Natural killer cell treated with Interleukin-12 subunit alpha and Interleukin-12 subunit beta and Interleukin-15 and Interleukin-18, amount 100 ng/mL, for 72 hours (primary cell): Measurements from ENCODE around the gene GOLGA5. TPM values are rescaled to one million over a fixed set of nuclear protein-coding genes. Genes with fewer than 3 reads are reported as not detected.
"Not testable (repeated sequence)": the region's sequence is repeated elsewhere in the genome, so short reads cannot be mapped to it uniquely, and the experiment has no call there.

Source experiments
- ATAC-seq, 2 donors: fragments of 150-1000 bp; cut with Tn5 transposase in 1 of 2; sonication (Bioruptor Pico), chemical (Tn5 transposase) in 1 of 2; 2 replicates each; pipeline ENCODE4 v1.10.0; 2021
- DNase-seq: peaks from one replicate; pipeline ENCODE4 v3.0.0; 2022; ENCODE audit warnings: low spot score
- H3K27ac Mint-ChIP-seq, 2 donors: 1 replicate in 1 of 2; 2 replicates in 1 of 2; pipeline ENCODE4 v1.8.0; 2022; ENCODE audit warnings: mixed read lengths in 2 of 2, mild to moderate bottlenecking in 1 of 2, moderate library complexity in 1 of 2
- H3K27me3 Mint-ChIP-seq, 2 donors: 1 replicate in 1 of 2; 2 replicates in 1 of 2; pipeline ENCODE4 v1.8.0; 2022; ENCODE audit warnings: mixed read lengths in 2 of 2
- H3K36me3 Mint-ChIP-seq: one replicate; pipeline ENCODE4 v1.8.0; 2022; ENCODE audit warnings: mixed read lengths
- H3K4me1 Mint-ChIP-seq, 2 donors: 1 replicate in 1 of 2; 2 replicates in 1 of 2; pipeline ENCODE4 v1.8.0; 2022; ENCODE audit warnings: low read depth in 2 of 2, mixed read lengths in 2 of 2, mild to moderate bottlenecking in 1 of 2
- H3K4me3 Mint-ChIP-seq: one replicate; pipeline ENCODE4 v1.8.0; 2022; ENCODE audit warnings: mixed read lengths
- H3K9me3 Mint-ChIP-seq: 2 replicates; pipeline ENCODE4 v1.8.0; 2022; ENCODE audit warnings: mixed read lengths
- total RNA-seq, 2 donors: library from RNA; stranded (reverse); gene quantifications; one replicate each; pipeline ENCODE4 v1.2.3, GENCODE V29; 2022

GOLGA5 gene
- total RNA-seq, 2 donors from 2014 or later = 21.0 to 24.2 TPM

DNA sequence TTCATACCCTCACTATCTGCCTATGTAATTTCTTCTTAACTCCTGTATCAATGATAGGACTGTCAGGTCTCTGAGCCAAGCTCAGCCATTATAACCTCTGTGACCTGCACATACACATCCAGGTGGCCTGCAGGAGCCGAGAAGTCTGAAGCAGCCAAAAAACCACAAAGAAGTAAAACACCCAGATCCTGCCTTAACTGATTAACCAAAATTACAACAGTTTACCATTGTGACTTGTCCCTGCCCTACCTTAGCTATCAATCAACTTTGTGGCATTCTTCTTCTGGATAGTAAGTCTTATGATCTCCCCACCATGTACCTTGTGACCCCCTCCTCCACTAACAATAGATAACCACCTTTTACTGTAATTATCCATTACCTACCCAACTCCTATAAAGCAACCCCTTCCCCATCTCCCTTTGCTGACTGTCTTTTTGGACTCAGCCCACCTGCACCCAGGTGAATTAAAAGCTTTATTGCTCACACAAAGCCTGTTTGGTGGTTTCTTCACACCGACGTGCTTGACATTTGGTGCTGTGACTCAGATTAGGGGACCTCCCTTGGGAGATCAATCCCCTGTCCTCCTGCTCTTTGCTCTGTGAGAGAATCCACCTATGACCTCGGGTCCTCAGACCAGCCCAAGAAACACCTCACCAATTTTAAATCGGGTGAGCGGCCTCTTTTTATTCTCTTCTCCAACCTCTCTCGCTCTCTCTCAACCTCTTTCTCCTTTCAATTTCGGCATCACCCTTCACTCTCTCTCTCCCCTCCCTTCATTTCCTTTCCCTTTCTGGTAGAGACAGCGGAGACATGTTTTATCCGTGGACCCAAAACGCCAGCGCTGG, 34.2 kb upstream of the GOLGA5 start:
- H3K4me3 Mint-ChIP-seq = no peak overlapping the region
- DNase-seq = no peak
- H3K9me3 Mint-ChIP-seq = no peaks in the 10 kb centered on the region
- H3K27ac Mint-ChIP-seq = no peak overlapping the region
- peaks cover 48 to 51% of the 10 kb centered on the region in 2 donors for H3K27me3 Mint-ChIP-seq
- ATAC-seq = no peak
- no peaks in the 10 kb centered on the region for H3K36me3 Mint-ChIP-seq
- H3K4me1 Mint-ChIP-seq = peaks cover 0 to 7% of the 10 kb centered on the region in 2 donors

DNA sequence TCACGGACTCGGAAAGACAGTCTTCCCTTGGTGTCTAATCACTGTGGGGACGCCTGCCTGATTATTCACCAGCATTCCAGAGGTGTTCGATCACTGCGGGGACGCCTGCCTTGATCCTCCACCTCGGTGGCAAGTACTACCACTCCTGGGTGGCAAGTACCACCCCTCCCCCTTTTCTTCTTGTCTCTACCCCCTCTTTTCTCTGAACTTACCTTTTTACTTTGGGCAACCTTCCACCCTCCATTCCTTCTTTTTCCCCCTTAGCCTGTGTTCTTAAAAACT, 33.6 kb upstream of the GOLGA5 start:
- no peak overlapping the region for H3K4me3 Mint-ChIP-seq
- H3K27ac Mint-ChIP-seq = no peak overlapping the region

DNA sequence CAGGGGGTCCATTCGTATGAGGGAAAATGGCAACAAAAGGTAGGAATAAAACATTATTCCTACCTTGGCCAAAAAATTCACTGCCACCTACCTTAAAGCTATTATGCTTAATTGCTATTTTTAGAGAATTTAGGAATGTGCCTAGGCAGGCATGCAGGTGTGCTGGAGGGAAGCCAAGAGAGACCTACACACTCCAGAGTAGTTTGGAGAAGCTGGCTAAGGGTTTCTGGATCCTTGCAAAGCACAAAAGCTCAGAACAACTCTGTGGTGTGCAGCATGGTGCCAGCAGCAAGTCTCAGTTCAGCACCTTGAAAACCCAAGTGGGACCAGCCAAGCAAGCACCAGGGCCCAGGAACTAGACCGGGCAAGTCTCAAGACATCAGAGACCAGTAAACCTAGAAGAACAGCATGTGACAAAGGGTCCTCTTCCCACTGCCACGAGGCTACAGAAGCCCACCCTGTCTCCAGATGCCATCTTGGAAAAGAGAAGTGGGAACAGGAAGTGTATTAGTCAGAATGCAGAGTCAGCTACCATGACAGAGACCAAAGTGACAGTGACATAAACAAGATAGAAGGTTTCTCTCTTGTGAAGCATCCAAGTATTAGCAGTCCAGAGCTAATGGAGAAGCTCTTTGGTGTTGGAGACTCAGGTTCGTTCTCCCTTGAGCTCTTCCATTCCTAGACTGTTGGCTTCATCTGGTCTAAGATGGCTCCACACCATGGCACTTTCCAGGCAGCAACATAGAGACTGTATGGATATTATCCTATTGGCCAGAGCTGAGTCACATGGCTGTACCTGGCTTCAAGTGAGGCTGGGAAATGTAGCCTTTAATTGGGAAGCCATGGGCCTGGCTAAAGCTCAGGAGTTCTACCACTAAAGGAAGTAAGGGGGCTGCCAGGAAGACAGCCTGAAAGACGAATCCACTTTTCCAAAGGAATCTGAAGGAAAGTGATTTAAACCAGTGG, 30.2 kb upstream of the GOLGA5 start:
- H3K4me3 Mint-ChIP-seq, DNase-seq, H3K27ac Mint-ChIP-seq, H3K36me3 Mint-ChIP-seq, H3K4me1 Mint-ChIP-seq, H3K9me3 Mint-ChIP-seq, ATAC-seq: not testable (repeated sequence)
- H3K27me3 Mint-ChIP-seq = peaks cover 42 to 52% of the 10 kb centered on the region in 2 donors

More for the DNA sequence above, 33.6 kb upstream of the GOLGA5 start:
- DNase-seq = no peak
- ATAC-seq = no peak
- no peaks in the 10 kb centered on the region for H3K9me3 Mint-ChIP-seq
- peaks cover 0 to 7% of the 10 kb centered on the region in 2 donors for H3K4me1 Mint-ChIP-seq
- H3K36me3 Mint-ChIP-seq = no peaks in the 10 kb centered on the region
- H3K27me3 Mint-ChIP-seq = peaks cover 43 to 46% of the 10 kb centered on the region in 2 donors

DNA sequence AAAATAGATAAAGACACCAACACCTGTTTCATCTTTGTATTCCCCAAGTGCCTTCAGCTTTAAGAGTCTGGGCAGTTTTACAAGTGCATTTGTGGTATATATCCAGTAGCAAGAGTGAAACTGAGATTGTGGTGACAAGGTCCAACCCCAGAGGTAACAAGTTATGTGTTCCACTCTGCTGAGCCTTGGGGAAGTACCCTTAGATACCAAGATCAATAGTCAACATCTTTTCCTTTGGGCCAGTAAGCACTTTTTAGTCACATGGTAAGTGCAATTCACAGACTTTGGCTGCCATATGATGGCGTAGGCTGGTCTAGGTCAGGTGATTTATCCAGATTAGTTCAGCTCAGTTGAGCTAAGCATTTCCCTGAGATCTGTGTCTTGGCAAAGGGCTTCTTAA, 25.9 kb upstream of the GOLGA5 start:
- ATAC-seq = peak; percentile 94 to 97
- H3K4me3 Mint-ChIP-seq, H3K27ac Mint-ChIP-seq, DNase-seq, H3K4me1 Mint-ChIP-seq, H3K9me3 Mint-ChIP-seq, H3K36me3 Mint-ChIP-seq: not testable (repeated sequence)
- peaks cover 16 to 17% of the 10 kb centered on the region in 2 donors for H3K27me3 Mint-ChIP-seq

DNA sequence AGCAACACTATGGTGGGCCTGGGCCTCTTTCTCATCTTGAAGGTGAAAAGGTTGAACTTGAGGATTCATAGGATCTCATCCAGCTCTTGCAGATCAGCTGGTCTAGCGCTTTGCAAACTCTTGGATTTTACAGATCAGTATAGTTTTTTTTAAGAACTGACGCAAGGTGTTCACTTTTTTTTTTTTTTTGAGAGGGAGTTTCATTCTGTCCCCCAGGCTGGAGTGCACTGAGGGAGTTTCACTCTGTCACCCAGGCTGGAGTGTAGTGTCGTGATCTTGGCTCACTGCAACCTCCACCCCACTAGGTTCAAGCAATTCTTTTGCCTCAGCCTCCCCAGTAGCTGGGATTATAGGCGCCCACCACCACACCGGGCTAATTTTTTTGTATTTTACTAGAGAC, 25.3 kb upstream of the GOLGA5 start:
- no peak overlapping the region for H3K4me3 Mint-ChIP-seq
- no peaks in the 10 kb centered on the region for H3K9me3 Mint-ChIP-seq
- peaks cover 13 to 17% of the 10 kb centered on the region in 2 donors for H3K27me3 Mint-ChIP-seq
- ATAC-seq (no peak), DNase-seq (no peak)
- peaks cover 0 to 5% of the 10 kb centered on the region in 2 donors for H3K4me1 Mint-ChIP-seq
- no peak overlapping the region for H3K27ac Mint-ChIP-seq
- H3K36me3 Mint-ChIP-seq = no peaks in the 10 kb centered on the region

DNA sequence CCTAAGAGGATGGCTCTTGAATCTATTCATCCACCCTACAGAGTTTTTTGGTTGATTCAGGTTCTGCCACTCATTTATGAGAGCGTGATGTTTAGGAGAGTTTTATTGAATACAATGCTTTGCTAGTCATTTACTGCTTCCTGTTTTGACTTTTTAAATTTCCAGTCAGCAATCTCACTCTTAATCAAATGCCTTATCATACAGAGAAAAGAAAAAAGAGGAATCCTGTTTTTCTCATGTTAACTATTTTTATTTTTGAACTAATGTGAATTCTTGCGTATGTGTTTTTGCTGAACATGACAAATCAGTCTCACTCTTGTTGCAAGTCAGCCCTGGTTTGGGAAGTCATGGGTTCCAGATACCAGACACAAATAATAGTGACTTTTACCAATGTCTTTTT, 23.6 kb upstream of the GOLGA5 start:
- H3K4me1 Mint-ChIP-seq = peaks cover 0 to 5% of the 10 kb centered on the region in 2 donors
- H3K4me3 Mint-ChIP-seq = no peak overlapping the region
- H3K9me3 Mint-ChIP-seq = no peaks in the 10 kb centered on the region
- H3K27me3 Mint-ChIP-seq = peaks cover 13 to 20% of the 10 kb centered on the region in 2 donors
- H3K27ac Mint-ChIP-seq = no peak overlapping the region
- ATAC-seq (peak in 1 of 2 donors; percentile 35), DNase-seq (no peak)
- H3K36me3 Mint-ChIP-seq = no peaks in the 10 kb centered on the region

DNA sequence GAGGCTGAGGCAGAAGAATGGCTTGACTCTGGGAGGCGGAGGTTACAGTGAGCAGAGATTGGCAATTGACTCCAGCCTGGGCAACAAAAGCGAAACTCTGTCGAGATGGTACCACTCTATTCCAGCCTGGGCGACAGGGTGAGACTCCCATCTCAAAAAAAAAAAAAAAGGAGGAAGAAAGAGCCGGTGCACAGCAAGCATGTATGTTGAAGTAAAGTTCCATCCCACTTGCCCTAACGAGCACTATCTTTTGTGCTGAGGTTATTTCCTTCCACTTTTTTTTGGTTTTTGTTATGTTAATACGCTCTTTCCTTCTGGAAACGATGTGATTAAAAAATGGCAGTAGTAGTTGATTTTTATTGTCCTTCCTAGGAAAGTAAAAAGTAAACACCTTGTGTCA, 19.5 kb upstream of the GOLGA5 start:
- Mint-ChIP-seq H3K4me1 (no peaks in the 10 kb centered on the region), H3K4me3 (no peak overlapping the region), H3K27me3 (peaks cover 0 to 24% of the 10 kb centered on the region in 2 donors), H3K36me3 (no peaks in the 10 kb centered on the region), H3K9me3 (no peaks in the 10 kb centered on the region), H3K27ac (no peak overlapping the region)
- no peak for ATAC-seq
- no peak for DNase-seq

DNA sequence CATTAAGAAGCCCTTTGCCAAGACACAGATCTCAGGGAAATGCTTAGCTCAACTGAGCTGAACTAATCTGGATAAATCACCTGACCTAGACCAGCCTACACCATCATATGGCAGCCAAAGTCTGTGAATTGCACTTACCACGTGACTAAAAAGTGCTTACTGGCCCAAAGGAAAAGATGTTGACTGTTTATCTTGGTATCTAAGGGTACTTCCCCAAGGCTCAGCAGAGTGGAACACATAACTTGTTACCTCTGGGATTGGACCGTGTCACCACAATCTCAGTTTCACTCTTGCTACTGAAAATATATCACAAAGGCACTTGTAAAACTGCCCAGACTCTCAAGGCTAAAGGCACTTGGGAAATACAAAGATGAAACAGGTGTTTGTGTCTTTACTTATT, 18.8 kb upstream of the GOLGA5 start:
- H3K36me3 Mint-ChIP-seq, H3K4me3 Mint-ChIP-seq, DNase-seq, H3K9me3 Mint-ChIP-seq, H3K27ac Mint-ChIP-seq, H3K4me1 Mint-ChIP-seq: not testable (repeated sequence)
- H3K27me3 Mint-ChIP-seq = peaks cover 0 to 23% of the 10 kb centered on the region in 2 donors
- peak; percentile 86 to 90 for ATAC-seq

DNA sequence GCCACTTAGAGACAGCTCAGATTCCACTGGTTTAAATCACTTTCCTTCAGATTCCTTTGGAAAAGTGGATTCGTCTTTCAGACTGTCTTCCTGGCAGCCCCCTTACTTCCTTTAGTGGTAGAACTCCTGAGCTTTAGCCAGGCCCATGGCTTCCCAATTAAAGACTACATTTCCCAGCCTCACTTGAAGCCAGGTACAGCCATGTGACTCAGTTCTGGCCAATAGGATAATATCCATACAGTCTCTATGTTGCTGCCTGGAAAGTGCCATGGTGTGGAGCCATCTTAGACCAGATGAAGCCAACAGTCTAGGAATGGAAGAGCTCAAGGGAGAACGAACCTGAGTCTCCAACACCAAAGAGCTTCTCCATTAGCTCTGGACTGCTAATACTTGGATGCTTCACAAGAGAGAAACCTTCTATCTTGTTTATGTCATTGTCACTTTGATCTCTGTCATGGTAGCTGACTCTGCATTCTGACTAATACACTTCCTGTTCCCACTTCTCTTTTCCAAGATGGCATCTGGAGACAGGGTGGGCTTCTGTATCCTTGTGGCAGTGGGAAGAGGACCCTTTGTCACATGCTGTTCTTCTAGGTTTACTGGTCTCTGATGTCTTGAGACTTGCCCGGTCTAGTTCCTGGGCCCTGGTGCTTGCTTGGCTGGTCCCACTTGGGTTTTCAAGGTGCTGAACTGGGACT, 15.1 kb upstream of the GOLGA5 start:
- not testable (repeated sequence) for DNase-seq, H3K9me3 Mint-ChIP-seq, H3K36me3 Mint-ChIP-seq, H3K4me1 Mint-ChIP-seq, H3K4me3 Mint-ChIP-seq, ATAC-seq, H3K27ac Mint-ChIP-seq
- H3K27me3 Mint-ChIP-seq = peaks cover 0 to 11% of the 10 kb centered on the region in 2 donors

DNA sequence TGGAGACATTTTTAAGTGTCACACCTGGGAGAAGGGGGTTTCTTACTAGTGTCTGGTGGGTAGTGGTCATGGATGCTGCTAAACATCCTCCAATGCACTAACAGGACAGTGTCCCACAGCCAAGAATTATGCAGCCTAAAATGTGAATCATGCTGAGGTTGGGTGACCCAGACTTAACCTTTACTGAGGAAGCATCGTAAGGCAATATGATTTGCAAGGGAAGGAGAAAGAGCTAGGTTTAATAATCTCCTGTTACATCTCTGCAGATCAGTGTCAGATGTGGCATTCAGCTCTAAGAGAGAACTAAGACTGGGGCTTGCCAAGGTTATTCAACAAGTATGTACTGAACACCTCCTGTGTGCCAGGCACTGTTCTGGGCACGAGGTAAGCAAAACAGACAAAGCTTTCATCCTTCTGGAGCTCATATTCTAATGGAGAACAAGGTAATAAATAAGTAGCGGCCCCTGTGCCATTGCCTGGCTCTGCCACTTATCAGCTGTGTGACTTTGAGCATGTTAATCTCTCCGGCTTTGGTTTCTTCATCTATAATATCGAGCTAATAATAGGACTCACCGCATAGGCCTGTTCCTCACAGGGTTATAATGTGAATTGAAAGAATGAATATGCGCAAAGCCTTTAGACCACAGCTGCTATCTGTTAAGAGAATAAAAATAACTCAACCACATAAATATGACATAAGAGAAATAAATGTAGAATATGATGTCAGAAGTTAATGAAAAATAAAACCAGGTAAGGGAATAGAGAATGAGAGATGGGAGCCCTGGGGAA, 13.5 kb upstream of the GOLGA5 start:
- Mint-ChIP-seq H3K36me3 (no peaks in the 10 kb centered on the region), H3K9me3 (no peaks in the 10 kb centered on the region), H3K27ac (no peak overlapping the region), H3K4me1 (no peaks in the 10 kb centered on the region), H3K4me3 (no peak overlapping the region), H3K27me3 (peaks cover 0 to 10% of the 10 kb centered on the region in 2 donors)
- ATAC-seq (no peak), DNase-seq (no peak)

DNA sequence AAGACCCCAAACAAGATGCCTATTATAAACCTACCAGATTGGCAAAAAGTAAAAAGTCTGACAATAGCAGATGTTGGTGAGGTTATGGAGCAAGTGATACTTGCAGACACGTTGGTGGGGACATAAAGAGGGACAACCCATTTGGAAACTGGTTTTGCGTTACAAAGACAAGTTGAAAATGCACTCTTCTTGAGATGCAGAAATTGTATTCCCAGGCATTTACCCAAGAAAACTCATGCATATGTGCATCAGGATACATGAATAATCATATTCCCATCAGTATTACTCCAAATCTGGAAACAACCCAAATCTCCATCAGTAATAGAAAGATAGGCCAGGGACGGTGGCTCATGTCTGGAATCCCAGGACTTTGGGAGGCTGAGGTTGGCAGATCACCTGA, 12.8 kb upstream of the GOLGA5 start:
- DNase-seq = no peak
- Mint-ChIP-seq H3K27me3 (peaks cover 0 to 10% of the 10 kb centered on the region in 2 donors), H3K4me3 (no peak overlapping the region), H3K4me1 (no peaks in the 10 kb centered on the region), H3K9me3 (no peaks in the 10 kb centered on the region), H3K27ac (no peak overlapping the region), H3K36me3 (no peaks in the 10 kb centered on the region)
- ATAC-seq = no peak

DNA sequence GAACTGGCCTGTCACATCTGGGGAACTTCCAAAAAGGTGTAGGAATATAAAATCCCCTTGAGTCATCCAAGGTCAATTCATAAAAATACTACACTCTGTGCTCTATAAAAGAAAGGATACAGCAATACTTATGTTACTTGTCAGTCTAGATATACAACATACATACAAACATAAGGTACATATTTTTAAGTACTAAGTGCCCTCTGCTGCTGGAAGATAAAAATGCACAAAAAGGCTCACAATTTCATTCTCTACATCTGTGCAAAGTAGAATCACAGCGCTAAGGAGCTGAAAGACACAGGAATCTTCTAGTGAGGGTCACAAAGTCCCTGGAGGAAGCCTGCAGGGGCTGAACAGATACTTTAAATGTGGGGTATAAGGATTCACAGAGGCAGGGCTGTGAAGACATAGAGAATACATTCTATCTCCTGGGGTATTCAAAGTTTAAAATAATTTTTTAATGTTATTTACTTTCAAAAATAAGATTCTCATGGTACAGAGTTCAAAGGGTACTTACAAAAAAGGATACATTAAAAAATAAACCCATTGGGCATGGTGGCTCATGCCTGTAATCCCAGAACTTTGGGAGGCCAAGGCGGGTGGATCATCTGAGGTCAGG, 10.2 kb upstream of the GOLGA5 start:
- peak in 1 of 2 donors; percentile 55 for ATAC-seq
- Mint-ChIP-seq H3K4me1 (no peaks in the 10 kb centered on the region), H3K9me3 (no peaks in the 10 kb centered on the region), H3K36me3 (no peaks in the 10 kb centered on the region), H3K4me3 (no peak overlapping the region), H3K27ac (no peak overlapping the region), H3K27me3 (no peaks in the 10 kb centered on the region)
- DNase-seq = no peak
